Panc1 (cell line): ENCODE data around the gene FZD4. TPM values are rescaled to one million over a fixed set of nuclear protein-coding genes. Genes with fewer than 3 reads are reported as not detected.
A peak's percentile ranks its signal among the peaks of the same experiment; 100 is the strongest.

ENCODE experiments used
- ATAC-seq: fragments of 200-7000 bp; cut with Tn5 transposase; 2 replicates; pipeline ENCODE4 v1.9.1; 2020; ENCODE audit warnings: mild to moderate bottlenecking, moderate library complexity
- BruUV-seq: library from RNA; stranded (reverse); fragments of 400-500 nt; replicated peaks from 2 replicates; lab custom pipeline; 2021; lab: Mats Ljungman, UMichigan
- CTCF ChIA-PET: fragments of 300-600 bp; sonication (Branson Sonifier 250); formaldehyde crosslinking; loops from one replicate; lab custom pipeline; 2022; ENCODE audit warnings: antibody characterized with exemption; lab: Charles Lee
- POLR2A ChIA-PET: fragments of 300-600 bp; sonication (Branson Sonifier 250); formaldehyde crosslinking; loops from one replicate; lab custom pipeline; 2022; ENCODE audit warnings: antibody characterized with exemption; lab: Charles Lee
- DNase-seq: peaks from one replicate; pipeline ENCODE4 v3.0.0-alpha.2; 2010; ENCODE audit warnings: low read depth, low spot score
- H3K27ac ChIP-seq: 2 replicates; pipeline ENCODE4 v1.5.1; 2011; ENCODE audit warnings: mild to moderate bottlenecking, low read length, inconsistent platforms
- H3K27me3 ChIP-seq: fragments of 200-500 bp; sonication (Bioruptor generic); 2 replicates; pipeline ENCODE4 v1.6.0; 2014; ENCODE audit warnings: low read length, inconsistent platforms; ENCODE audit not compliant: control insufficient read depth, insufficient read depth
- H3K36me3 ChIP-seq: fragments of 200-500 bp; sonication (Bioruptor generic); 2 replicates; pipeline ENCODE4 v1.5.1; 2014; ENCODE audit warnings: inconsistent platforms, mild to moderate bottlenecking, low read length, moderate library complexity; ENCODE audit not compliant: control insufficient read depth, insufficient read depth
- H3K4me1 ChIP-seq: 2 replicates; pipeline ENCODE4 v1.5.1; 2011; ENCODE audit warnings: inconsistent platforms, mild to moderate bottlenecking, low read length, moderate library complexity; ENCODE audit not compliant: control insufficient read depth, insufficient read depth
- H3K4me3 ChIP-seq, 2 experiments: 2 replicates each; pipeline ENCODE4 v1.5.1; 2011 to 2012; ENCODE audit warnings: low read depth in 2 of 2, low read length in 2 of 2, mild to moderate bottlenecking in 2 of 2, inconsistent platforms in 1 of 2, moderate library complexity in 1 of 2
- H3K9me3 ChIP-seq: fragments of 200-500 bp; sonication (Bioruptor generic); 2 replicates; pipeline ENCODE4 v1.5.1; 2014; ENCODE audit warnings: low read depth, mild to moderate bottlenecking, inconsistent platforms, low read length, moderate library complexity; ENCODE audit not compliant: control insufficient read depth, insufficient read depth
- POLR2AphosphoS5 ChIP-seq: IDR thresholded peaks from 2 replicates; pipeline ENCODE4 v1.6.1; 2012; ENCODE audit warnings: mild to moderate bottlenecking, low read depth, low read length, moderate library complexity
- SIN3A ChIP-seq: IDR thresholded peaks from 2 replicates; pipeline ENCODE4 v1.6.1; 2012; ENCODE audit warnings: low read depth, mild to moderate bottlenecking, low read length, moderate library complexity, borderline replicate concordance; ENCODE audit not compliant: insufficient read depth
- TCF7L2 ChIP-seq: IDR thresholded peaks from 2 replicates; pipeline ENCODE4 v1.6.1; 2011; ENCODE audit warnings: mild to moderate bottlenecking, low read depth, low read length, inconsistent platforms
- in situ Hi-C: cut with HindIII; loops from 2 replicates; pipeline ENCODE4 v1.10.0; 2016; ENCODE audit warnings: low sequenced_read_pairs, low pct_unique_long_range_greater_than_20kb
- intact Hi-C: fragments of 100-400 bp; cut with micrococcal nuclease; formaldehyde crosslinking; loops from one replicate; pipeline ENCODE4 v1.10.0; 2022; ENCODE audit not compliant: unreplicated experiment
- total RNA-seq: library from RNA; stranded (reverse); gene quantifications from one replicate; pipeline ENCODE4 v1.2.1, GENCODE V29; 2021; ENCODE audit not compliant: unreplicated experiment
- TF ChIP-seq, protein P1 (sequence below), 2 experiments: IDR thresholded peaks; 2 replicates each; pipeline ENCODE4 v1.6.1; 2011 to 2012; ENCODE audit warnings: low read depth in 2 of 2, control low read depth in 1 of 2, low read length in 1 of 2, mild to moderate bottlenecking in 1 of 2, moderate library complexity in 1 of 2; ENCODE audit not compliant: insufficient read depth in 1 of 2
- TF ChIP-seq, protein P2 (sequence below): fragments of 450-650 bp; IDR thresholded peaks from 2 replicates; pipeline ENCODE4 v1.5.1; 2017; ENCODE audit warnings: mild to moderate bottlenecking

Gene FZD4
- total RNA-seq, 1 experiment from 2014 or later = 11.1 TPM

DNA sequence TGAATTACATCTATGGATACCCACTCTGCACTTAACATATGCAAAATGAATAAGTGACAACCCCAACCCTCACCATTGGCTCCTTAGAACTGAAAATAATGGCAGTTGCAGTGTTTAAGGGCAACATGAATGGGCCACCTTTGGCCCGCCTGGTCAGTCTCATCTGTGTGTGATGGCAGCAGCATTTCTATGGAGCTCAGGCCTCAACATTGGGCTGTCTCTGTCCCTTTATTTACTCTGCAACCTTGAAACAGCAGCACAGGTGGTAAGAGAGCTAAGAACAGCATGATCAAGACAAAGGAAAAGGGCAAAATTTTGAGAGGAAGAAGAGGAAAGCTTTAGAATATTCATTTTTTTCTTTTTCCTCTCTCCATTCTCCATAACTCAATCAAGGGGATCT is 44.2 kb upstream of the FZD4 start:
- peaks cover 25% of the 10 kb centered on the region for H3K4me1 ChIP-seq
- in situ Hi-C loops (no loop called here), intact Hi-C loops (loop anchor here (5.0 kb wide), 1 partner anchor 293 kb away; no protein-coding TSS in a partner anchor)
- BruUV-seq = no TSS peak
- no peaks in the 10 kb centered on the region for H3K9me3 ChIP-seq
- CTCF ChIA-PET = interaction anchor here (0.6 kb wide), 1 partner anchor 32 kb away, joined by 3 read pairs; no protein-coding TSS in a partner anchor
- no peaks in the 10 kb centered on the region for H3K36me3 ChIP-seq
- H3K4me3 ChIP-seq = no peak overlapping the region
- no peak for TF ChIP-seq SIN3A
- TF ChIP-seq POLR2AphosphoS5 = no peak
- TF ChIP-seq TCF7L2 = no peak
- TF ChIP-seq, protein P1, sequence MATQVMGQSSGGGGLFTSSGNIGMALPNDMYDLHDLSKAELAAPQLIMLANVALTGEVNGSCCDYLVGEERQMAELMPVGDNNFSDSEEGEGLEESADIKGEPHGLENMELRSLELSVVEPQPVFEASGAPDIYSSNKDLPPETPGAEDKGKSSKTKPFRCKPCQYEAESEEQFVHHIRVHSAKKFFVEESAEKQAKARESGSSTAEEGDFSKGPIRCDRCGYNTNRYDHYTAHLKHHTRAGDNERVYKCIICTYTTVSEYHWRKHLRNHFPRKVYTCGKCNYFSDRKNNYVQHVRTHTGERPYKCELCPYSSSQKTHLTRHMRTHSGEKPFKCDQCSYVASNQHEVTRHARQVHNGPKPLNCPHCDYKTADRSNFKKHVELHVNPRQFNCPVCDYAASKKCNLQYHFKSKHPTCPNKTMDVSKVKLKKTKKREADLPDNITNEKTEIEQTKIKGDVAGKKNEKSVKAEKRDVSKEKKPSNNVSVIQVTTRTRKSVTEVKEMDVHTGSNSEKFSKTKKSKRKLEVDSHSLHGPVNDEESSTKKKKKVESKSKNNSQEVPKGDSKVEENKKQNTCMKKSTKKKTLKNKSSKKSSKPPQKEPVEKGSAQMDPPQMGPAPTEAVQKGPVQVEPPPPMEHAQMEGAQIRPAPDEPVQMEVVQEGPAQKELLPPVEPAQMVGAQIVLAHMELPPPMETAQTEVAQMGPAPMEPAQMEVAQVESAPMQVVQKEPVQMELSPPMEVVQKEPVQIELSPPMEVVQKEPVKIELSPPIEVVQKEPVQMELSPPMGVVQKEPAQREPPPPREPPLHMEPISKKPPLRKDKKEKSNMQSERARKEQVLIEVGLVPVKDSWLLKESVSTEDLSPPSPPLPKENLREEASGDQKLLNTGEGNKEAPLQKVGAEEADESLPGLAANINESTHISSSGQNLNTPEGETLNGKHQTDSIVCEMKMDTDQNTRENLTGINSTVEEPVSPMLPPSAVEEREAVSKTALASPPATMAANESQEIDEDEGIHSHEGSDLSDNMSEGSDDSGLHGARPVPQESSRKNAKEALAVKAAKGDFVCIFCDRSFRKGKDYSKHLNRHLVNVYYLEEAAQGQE (IDR thresholded peaks at IDR 0.05; ENCODE audit: insufficient read depth in 1 of 2, low read depth in 2 of 2, low read length in 1 of 2) = no peak
- TF ChIP-seq, protein P2, sequence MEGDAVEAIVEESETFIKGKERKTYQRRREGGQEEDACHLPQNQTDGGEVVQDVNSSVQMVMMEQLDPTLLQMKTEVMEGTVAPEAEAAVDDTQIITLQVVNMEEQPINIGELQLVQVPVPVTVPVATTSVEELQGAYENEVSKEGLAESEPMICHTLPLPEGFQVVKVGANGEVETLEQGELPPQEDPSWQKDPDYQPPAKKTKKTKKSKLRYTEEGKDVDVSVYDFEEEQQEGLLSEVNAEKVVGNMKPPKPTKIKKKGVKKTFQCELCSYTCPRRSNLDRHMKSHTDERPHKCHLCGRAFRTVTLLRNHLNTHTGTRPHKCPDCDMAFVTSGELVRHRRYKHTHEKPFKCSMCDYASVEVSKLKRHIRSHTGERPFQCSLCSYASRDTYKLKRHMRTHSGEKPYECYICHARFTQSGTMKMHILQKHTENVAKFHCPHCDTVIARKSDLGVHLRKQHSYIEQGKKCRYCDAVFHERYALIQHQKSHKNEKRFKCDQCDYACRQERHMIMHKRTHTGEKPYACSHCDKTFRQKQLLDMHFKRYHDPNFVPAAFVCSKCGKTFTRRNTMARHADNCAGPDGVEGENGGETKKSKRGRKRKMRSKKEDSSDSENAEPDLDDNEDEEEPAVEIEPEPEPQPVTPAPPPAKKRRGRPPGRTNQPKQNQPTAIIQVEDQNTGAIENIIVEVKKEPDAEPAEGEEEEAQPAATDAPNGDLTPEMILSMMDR = no peak
- POLR2A ChIA-PET = interaction anchor here (0.6 kb wide), 1 partner anchor 1190 kb away, joined by 6 read pairs; no protein-coding TSS in a partner anchor
- peak overlapping the region; percentile 87 for H3K27ac ChIP-seq
- ATAC-seq = no peak
- DNase-seq = no peak
- H3K27me3 ChIP-seq = no peaks in the 10 kb centered on the region

GRCh38 chr11:86996953-86997570 is 41.9 kb upstream of the FZD4 start:
- peaks cover 25% of the 10 kb centered on the region for H3K4me1 ChIP-seq
- TF ChIP-seq, protein P2 = no peak
- TF ChIP-seq, protein P1 (IDR thresholded peaks at IDR 0.05; ENCODE audit: insufficient read depth in 1 of 2, low read depth in 2 of 2, low read length in 1 of 2) = no peak
- no peak for TF ChIP-seq TCF7L2
- no peak for TF ChIP-seq SIN3A
- no peak for TF ChIP-seq POLR2AphosphoS5
- CTCF ChIA-PET = no interaction called here
- no peak for ATAC-seq
- POLR2A ChIA-PET = interaction anchor here (0.6 kb wide), 1 partner anchor 91 kb away, joined by 3 read pairs; no protein-coding TSS in a partner anchor
- intact Hi-C loops (loop anchor here (5.0 kb wide), 1 partner anchor 295 kb away; no protein-coding TSS in a partner anchor), in situ Hi-C loops (no loop called here)
- no peak overlapping the region for H3K4me3 ChIP-seq
- H3K9me3 ChIP-seq = no peaks in the 10 kb centered on the region
- H3K36me3 ChIP-seq = no peaks in the 10 kb centered on the region
- BruUV-seq = no TSS peak
- no peak for DNase-seq
- peak overlapping the region; percentile 56; the same call in 1 of the 2 replicates for H3K27ac ChIP-seq
- no peaks in the 10 kb centered on the region for H3K27me3 ChIP-seq
